ENCODE data around the gene MT1HL1. TPM values are rescaled to one million over a fixed set of nuclear protein-coding genes. Genes with fewer than 3 reads are reported as not detected.
"Not testable (repeated sequence)": the region's sequence is repeated elsewhere in the genome, so short reads cannot be mapped to it uniquely, and the experiment has no call there.

Gene MT1HL1
- polyA plus RNA-seq, 1 donor: not detected

DNA sequence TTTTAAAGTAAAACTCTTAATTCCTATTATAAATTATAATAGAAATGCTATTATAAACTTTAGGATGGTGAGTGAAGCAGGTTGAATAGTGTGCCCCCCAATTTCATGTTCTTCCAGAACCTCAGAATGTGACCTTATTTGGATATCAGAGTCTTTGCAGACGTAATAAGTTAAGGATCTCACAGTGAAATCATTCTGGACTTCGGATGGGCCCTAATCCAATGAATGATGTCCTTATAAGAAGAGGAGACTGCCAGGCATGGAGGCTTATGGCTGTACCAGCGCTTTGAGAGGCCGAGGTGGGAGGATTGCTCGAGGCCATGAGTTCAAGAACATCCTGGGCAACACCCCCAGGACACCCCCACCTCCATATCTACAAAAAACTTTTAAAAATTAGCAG lies 9.4 kb upstream of the MT1HL1 start:
- DNase-seq: no peak

DNA sequence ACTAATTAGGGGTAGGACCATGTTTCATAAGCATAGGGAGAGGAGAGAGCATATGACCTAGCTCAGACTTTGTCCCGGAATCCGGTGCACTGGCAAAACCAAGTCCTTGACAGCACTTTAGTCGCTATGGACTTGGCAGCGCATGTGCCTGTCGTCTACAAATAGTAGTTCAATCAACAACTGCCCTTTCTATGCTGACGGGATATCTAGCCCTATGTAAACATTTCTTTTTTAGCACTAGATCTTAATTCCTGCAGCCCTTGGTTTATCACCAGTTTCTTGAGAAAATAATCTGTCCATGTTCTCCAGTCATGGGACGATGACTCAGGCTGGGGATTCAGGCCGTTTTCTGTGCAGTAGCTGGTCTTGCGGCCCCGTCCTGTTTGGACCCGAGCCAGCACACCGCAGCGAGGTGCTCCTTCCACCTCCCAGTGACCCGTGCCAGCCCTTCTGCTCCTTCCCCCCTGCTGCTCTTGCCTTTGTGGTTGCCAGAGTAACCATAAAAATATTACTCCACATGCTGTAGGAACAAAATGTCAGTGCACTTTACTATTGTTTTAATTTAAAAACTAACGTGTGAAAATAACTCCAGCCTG lies 8.6 kb upstream of the MT1HL1 start:
- DNase-seq: no peak

DNA sequence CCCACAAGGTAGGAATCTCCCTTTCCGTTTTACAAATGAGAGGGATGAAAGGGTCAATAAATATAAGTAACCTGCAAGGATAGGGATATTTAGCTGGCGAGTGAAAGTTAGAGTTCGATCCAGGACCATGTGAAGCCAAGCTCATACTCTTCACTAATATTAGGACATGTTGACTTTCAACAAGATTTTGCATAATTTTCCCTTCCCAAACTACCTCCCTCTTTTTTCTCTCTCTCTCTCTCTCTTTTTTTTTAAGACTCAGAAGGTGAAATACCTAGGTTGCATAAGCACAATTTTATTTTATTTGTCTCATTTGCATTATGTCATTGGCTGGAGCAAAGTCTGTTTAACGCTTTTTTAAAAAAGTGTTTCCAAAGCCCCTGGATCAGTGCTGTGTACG lies 8.1 kb upstream of the MT1HL1 start:
- DNase-seq: no peak

GRCh38 chr1:237011432-237011831 lies 7.2 kb upstream of the MT1HL1 start:
- DNase-seq: no peak

GRCh38 chr1:237009611-237010010 lies 5.4 kb upstream of the MT1HL1 start:
- DNase-seq: no peak

GRCh38 chr1:237007147-237007881 lies 3.1 kb upstream of the MT1HL1 start:
- no peak for DNase-seq

- DNase-seq: no peak
Observed at GRCh38 chr1:237005674-237006073, 1.4 kb upstream of the MT1HL1 start.

- no peak for DNase-seq
Observed at GRCh38 chr1:237003516-237003915, 725 bp downstream of the MT1HL1 start.

DNA sequence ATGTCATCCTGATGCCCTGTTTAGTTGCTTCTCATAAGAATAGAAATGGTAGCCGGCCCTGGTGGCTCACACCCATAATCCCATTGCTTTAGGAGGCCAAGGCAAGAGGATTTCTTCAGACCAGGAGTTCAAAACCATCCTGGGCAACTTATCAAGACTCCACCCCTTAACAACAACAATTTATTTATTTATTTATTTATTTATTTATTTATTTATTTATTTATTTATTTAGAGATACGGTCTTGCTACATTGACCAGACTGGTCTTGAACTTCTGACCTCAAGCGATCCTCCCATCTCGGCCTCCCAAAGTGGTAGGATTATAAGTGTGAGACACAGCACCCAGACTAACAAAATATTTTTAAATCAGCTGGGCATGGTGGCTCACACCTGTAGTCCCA lies 4.0 kb downstream of the MT1HL1 start:
- DNase-seq: no peak

DNA sequence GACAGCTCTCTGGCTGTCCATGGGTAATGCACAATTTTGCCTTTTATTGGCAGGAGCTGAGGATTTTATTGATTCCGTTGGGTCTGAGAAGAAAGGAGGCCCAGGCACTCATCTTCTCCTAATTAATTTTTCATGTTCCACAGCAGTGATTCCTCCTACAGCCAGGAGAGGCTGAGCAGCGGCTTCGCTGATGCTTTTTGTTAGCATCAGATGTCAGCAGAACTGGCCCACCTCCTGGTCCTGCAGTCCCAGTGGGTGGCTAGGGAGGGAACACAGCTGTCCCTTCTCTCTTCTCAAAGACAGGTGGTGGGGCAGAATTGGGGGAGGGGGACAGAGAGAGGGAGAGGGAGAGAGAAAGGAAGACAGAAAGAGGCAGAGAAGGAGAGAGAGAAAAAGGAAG lies 5.7 kb downstream of the MT1HL1 start:
- DNase-seq: no peak

DNA sequence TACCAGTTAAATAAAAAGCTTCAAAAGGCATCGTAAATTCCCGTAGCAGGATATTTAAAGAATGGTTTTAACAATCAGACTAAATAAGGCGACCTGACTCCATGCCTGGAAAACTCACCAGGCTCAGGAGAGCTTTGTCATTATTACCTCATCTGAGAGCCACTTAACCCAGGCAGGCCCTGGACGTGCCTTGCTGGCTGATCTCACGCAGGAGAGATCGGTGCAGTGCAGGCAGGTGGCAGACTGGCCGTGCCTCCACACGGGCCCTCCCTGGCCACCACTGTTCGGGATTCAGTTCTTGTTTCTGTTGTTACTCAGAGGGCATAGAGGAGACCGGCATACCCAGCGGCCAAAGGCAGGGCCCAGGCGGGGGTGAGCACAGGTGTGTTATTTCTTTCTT lies 6.4 kb downstream of the MT1HL1 start:
- no peak for DNase-seq

GRCh38 chr1:236997361-236997760 lies 6.9 kb downstream of the MT1HL1 start:
- no peak for DNase-seq

DNA sequence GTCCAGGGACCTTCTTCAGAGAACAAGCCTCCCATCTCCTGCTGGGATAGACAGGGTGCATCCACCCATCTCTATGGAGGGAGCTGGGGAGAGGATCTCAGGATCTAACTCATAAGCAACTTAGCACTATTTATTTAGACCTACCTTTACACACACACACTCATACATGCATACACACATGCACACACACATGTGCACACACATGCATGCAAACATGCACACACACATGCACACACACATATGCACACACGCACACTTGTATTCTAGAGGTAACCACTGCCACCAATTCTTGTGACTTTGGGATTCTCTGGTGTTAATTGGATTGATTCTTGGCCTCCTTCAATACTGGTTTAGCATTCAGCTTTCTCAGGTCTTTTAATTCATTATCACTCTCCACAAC lies 9.8 kb downstream of the MT1HL1 start:
- DNase-seq: no peak

- DNase-seq: no peak
Observed at GRCh38 chr1:236992449-236992848, 11.8 kb downstream of the MT1HL1 start.

DNA sequence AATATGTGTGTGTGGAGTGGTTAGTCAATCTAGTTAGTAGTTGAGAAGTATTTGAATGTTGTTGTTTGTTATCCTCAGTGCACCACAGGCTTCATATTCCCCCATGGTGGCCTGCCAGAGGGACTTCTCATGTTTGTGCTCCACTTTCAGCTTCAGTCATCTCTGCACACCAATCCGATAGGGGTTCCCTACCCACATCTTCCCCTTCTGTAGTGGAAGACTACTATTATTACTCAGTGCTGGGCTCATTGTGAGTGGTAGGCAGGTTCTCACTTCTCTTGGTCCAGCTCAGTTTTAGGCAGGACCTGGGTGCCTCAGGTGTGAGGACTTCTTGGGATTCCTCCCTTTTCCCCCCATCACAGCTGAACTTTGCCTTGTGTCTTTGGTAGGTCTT lies 14.2 kb downstream of the MT1HL1 start:
- DNase-seq: no peak

GRCh38 chr1:236989290-236990051 lies 14.8 kb downstream of the MT1HL1 start:
- DNase-seq: no peak

- no peak for DNase-seq
Observed at GRCh38 chr1:236983818-236984217, 20.4 kb downstream of the MT1HL1 start.

- no peak for DNase-seq
Observed at GRCh38 chr1:236982380-236982779, 21.9 kb downstream of the MT1HL1 start.

GRCh38 chr1:236981431-236981830 lies 22.8 kb downstream of the MT1HL1 start:
- not testable (repeated sequence) for DNase-seq

- peak; percentile 14 for DNase-seq
Observed at GRCh38 chr1:236980673-236981072, 23.6 kb downstream of the MT1HL1 start.

- DNase-seq: peak; percentile 15
Observed at GRCh38 chr1:236979149-236979900, 24.9 kb downstream of the MT1HL1 start.

DNA sequence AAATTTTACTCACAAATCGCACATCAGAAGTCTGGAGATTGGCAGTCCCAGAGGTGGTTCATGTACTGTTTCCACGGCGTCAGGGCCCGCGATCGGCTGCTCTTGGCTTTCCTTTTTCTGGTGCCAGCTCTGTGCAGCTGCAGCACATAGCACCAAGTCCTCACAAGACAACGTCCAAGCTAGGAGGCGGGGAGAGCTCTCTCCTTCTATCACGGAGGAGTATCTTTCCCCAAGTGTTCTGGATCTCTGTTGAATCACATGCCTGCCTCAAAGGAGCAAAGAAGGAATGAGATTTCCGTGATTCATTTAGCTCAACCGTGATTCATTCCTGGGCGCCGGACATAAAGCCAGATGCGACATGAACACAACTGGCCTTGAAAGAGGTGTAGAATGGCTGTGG lies 25.5 kb downstream of the MT1HL1 start:
- DNase-seq: no peak

DNA sequence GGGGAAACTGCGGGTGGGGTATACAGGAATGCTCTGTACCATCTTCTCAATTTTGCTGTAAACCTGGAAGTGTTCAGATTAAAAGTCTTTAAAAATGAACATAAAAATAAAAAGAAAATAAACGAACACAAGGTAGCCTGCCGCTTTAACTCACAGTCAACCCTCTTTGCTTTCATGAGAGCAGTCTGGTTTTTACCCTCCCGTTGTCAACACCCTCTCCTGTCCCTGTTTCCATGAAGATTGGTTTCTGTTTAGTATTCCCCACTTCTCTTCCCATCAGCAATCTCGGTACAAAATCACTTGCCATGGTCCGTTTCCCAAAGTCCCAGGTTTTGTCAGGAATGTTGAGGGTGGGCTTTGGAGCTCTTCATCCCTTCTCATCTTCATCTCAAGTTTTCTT lies 28.8 kb downstream of the MT1HL1 start:
- DNase-seq: no peak

All from hindlimb muscle (tissue), 1 donor.